ENCODE measurements around the gene EFNA5. TPM values are rescaled to one million over a fixed set of nuclear protein-coding genes. Genes with fewer than 3 reads are reported as not detected.

EFNA5 gene
- total RNA-seq, 1 experiment from 2014 or later: 51.2 TPM

GRCh38 chr5:107617052-107617451 is 53.7 kb downstream of the EFNA5 start:
- H3K27ac Mint-ChIP-seq (ENCODE audit: low read depth, unreplicated experiment): no peak overlapping the region
- no TSS peak for BruUV-seq (replicated peaks)

GRCh38 chr5:107616213-107616612 is 54.5 kb downstream of the EFNA5 start:
- Mint-ChIP-seq H3K4me3 (ENCODE audit: unreplicated experiment) (no peak overlapping the region), H3K36me3 (ENCODE audit: insufficient read depth, unreplicated experiment) (no peaks in the 10 kb centered on the region), H3K27ac (ENCODE audit: low read depth, unreplicated experiment) (no peak overlapping the region), H3K9me3 (ENCODE audit: unreplicated experiment) (no peaks in the 10 kb centered on the region), H3K27me3 (ENCODE audit: insufficient read depth, unreplicated experiment) (no peaks in the 10 kb centered on the region), H3K4me1 (ENCODE audit: insufficient read depth, unreplicated experiment) (peaks cover 55% of the 10 kb centered on the region)
- TF ChIP-seq CTCF (IDR thresholded peaks at IDR 0.05; ENCODE audit: unreplicated experiment): no peak
- ChIA-PET CTCF (interaction anchor here (0.7 to 0.8 kb wide), 2 partner anchors 23 to 25 kb away, joined by 3 to 4 read pairs; no protein-coding TSS in a partner anchor), POLR2A (interaction anchor here (0.6 to 6.1 kb wide), 8 partner anchors 11 to 56 kb away, joined by 3 to 42 read pairs (median 4); no protein-coding TSS in a partner anchor)
- intact Hi-C loops (cut with micrococcal nuclease): no loop called here
- no TSS peak for BruUV-seq (replicated peaks)
- DNase-seq (ENCODE audit: unreplicated experiment): no peak

More at GRCh38 chr5:107617052-107617451, 53.7 kb downstream of the EFNA5 start:
- Mint-ChIP-seq H3K4me1 (ENCODE audit: insufficient read depth, unreplicated experiment) (peaks cover 55% of the 10 kb centered on the region), H3K36me3 (ENCODE audit: insufficient read depth, unreplicated experiment) (no peaks in the 10 kb centered on the region), H3K9me3 (ENCODE audit: unreplicated experiment) (no peaks in the 10 kb centered on the region), H3K27me3 (ENCODE audit: insufficient read depth, unreplicated experiment) (no peaks in the 10 kb centered on the region), H3K4me3 (ENCODE audit: unreplicated experiment) (no peak overlapping the region)
- POLR2A ChIA-PET: interaction anchor here (0.9 to 6.1 kb wide), 8 partner anchors 11 to 74 kb away, joined by 3 to 42 read pairs (median 4); no protein-coding TSS in a partner anchor
- TF ChIP-seq CTCF (IDR thresholded peaks at IDR 0.05; ENCODE audit: unreplicated experiment): no peak
- no peak for DNase-seq (ENCODE audit: unreplicated experiment)
- CTCF ChIA-PET: interaction anchor here (0.5 to 0.8 kb wide), 3 partner anchors 24 to 39 kb away, joined by 3 to 4 read pairs (median 3); no protein-coding TSS in a partner anchor
- intact Hi-C loops (cut with micrococcal nuclease): no loop called here

- Mint-ChIP-seq H3K4me3 (ENCODE audit: unreplicated experiment) (no peak overlapping the region), H3K27ac (ENCODE audit: low read depth, unreplicated experiment) (no peak overlapping the region), H3K4me1 (ENCODE audit: insufficient read depth, unreplicated experiment) (peaks cover 49% of the 10 kb centered on the region), H3K27me3 (ENCODE audit: insufficient read depth, unreplicated experiment) (no peaks in the 10 kb centered on the region), H3K36me3 (ENCODE audit: insufficient read depth, unreplicated experiment) (no peaks in the 10 kb centered on the region), H3K9me3 (ENCODE audit: unreplicated experiment) (no peaks in the 10 kb centered on the region)
- POLR2A ChIA-PET: interaction anchor here (0.9 to 6.1 kb wide), 6 partner anchors 12 to 43 kb away, joined by 3 to 42 read pairs (median 6); no protein-coding TSS in a partner anchor
- no peak for TF ChIP-seq CTCF (IDR thresholded peaks at IDR 0.05; ENCODE audit: unreplicated experiment)
- intact Hi-C loops (cut with micrococcal nuclease): no loop called here
- no TSS peak for BruUV-seq (replicated peaks)
- CTCF ChIA-PET: interaction anchor here (1.1 to 1.5 kb wide), 3 partner anchors 9 to 43 kb away, joined by 4 to 6 read pairs (median 4); no protein-coding TSS in a partner anchor
- peak; percentile 35 for DNase-seq (ENCODE audit: unreplicated experiment)
These were observed 55.4 kb downstream of the EFNA5 start for GRCh38 chr5:107615299-107615817.

GRCh38 chr5:107612541-107612940 is 58.2 kb downstream of the EFNA5 start:
- ChIA-PET CTCF (no interaction called here), POLR2A (interaction anchor here (0.6 kb wide), 1 partner anchor 30 kb away, joined by 3 read pairs; no protein-coding TSS in a partner anchor)
- no TSS peak for BruUV-seq (replicated peaks)
- TF ChIP-seq CTCF (IDR thresholded peaks at IDR 0.05; ENCODE audit: unreplicated experiment): no peak
- peaks cover 37% of the 10 kb centered on the region for H3K4me1 Mint-ChIP-seq (ENCODE audit: insufficient read depth, unreplicated experiment)
- DNase-seq (ENCODE audit: unreplicated experiment): no peak
- no peaks in the 10 kb centered on the region for H3K27me3 Mint-ChIP-seq (ENCODE audit: insufficient read depth, unreplicated experiment)
- no peak overlapping the region for H3K27ac Mint-ChIP-seq (ENCODE audit: low read depth, unreplicated experiment)
- H3K36me3 Mint-ChIP-seq (ENCODE audit: insufficient read depth, unreplicated experiment): no peaks in the 10 kb centered on the region
- intact Hi-C loops (cut with micrococcal nuclease): no loop called here
- H3K4me3 Mint-ChIP-seq (ENCODE audit: unreplicated experiment): no peak overlapping the region
- no peaks in the 10 kb centered on the region for H3K9me3 Mint-ChIP-seq (ENCODE audit: unreplicated experiment)

Measured in MCF 10A (cell line).